Uterus (tissue), 2 donors: ENCODE measurements around the gene CYP11A1.

Experiments used
- CTCF ChIP-seq, 4 experiments: fragments of 200-600 bp in 2 of 4; fragments of 450-650 bp in 2 of 4; sonication (generic) in 2 of 4; IDR thresholded peaks; one replicate each; pipeline ENCODE4 v1.5.1; 2016 to 2019; ENCODE audit warnings: antibody characterized with exemption in 4 of 4, mild to moderate bottlenecking in 2 of 4, moderate library complexity in 1 of 4
- POLR2A ChIP-seq, 2 donors: fragments of 450-650 bp; IDR thresholded peaks; one replicate each; pipeline ENCODE4 v1.6.1; 2016; ENCODE audit warnings: antibody characterized with exemption in 2 of 2, mild to moderate bottlenecking in 1 of 2, moderate library complexity in 1 of 2

DNA sequence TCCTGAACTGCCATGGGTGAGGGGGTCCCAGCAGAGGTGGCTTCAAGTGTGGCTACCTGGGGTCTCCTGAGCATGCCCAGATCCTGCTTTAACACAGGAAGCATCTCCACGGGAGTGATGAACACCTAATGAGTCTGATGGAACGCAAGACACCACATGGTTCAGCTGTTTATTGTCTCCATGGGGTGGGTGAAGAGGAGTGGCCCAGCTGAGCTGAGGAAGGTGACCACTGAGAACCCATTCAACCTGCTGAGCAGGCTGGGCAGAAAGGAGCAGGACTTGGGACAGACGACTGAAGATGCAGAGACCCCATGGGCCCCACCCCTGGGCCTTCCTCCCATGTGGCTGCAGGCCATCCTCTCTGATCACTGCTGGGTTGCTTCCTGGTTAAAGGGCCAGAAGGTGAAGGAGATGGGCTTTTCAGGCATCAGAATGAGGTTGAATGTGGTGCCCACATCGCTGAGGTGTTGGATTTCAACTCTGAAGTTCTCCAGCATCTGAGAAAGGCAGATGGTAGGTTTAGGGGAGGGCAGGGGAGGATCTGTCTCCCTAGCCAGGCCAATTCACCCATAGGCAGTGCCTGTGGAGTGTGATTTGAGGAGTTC is 29.7 kb downstream of the CYP11A1 start:
- no peak for TF ChIP-seq CTCF (IDR thresholded peaks at IDR 0.05)
- TF ChIP-seq POLR2A (IDR thresholded peaks at IDR 0.05): no peak
